Stimulated activated CD4-positive, alpha-beta T cell treated with anti-CD3 and anti-CD28 coated beads, Interleukin-15, amount 100 ng/mL, for 48 hours (primary cell): ENCODE data around the gene NUAK1.

Experiments used
- DNase-seq, 2 donors: peaks; one replicate each; pipeline ENCODE4 v3.0.0-alpha.2; 2020; ENCODE audit warnings: low read depth in 2 of 2

The NUAK1 gene

DNA sequence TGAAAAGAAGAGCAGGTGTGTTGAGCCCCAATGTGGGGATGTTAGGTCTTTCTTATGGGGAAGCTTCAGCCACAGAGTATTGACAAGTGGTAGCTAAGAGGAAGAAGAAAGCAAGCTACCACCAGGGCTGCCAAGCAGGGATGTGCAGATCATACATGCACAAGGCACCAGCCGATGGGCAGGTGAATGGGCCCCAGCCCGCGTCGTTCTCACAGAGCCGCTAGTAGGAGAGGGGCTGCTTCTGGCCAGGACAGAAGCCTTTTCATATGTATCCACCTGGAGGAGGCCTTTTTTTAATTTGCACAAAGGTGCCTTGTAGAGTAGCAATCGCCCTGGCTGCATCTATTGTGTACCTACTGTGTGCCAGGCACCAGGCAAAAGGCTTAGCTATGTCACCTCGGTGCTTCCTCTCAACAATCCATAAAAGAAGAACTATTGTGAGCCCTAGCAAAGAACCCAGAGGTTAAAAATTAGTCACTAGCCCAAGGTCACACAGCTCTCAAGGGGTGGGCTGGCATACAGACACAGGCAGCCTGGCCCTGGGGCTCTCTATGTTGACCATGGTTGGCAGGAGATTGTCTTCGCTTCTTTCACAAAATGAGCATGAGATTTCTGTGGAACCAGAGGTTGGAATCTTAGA, 8.2 kb downstream of the NUAK1 start:
- no peak for DNase-seq

DNA sequence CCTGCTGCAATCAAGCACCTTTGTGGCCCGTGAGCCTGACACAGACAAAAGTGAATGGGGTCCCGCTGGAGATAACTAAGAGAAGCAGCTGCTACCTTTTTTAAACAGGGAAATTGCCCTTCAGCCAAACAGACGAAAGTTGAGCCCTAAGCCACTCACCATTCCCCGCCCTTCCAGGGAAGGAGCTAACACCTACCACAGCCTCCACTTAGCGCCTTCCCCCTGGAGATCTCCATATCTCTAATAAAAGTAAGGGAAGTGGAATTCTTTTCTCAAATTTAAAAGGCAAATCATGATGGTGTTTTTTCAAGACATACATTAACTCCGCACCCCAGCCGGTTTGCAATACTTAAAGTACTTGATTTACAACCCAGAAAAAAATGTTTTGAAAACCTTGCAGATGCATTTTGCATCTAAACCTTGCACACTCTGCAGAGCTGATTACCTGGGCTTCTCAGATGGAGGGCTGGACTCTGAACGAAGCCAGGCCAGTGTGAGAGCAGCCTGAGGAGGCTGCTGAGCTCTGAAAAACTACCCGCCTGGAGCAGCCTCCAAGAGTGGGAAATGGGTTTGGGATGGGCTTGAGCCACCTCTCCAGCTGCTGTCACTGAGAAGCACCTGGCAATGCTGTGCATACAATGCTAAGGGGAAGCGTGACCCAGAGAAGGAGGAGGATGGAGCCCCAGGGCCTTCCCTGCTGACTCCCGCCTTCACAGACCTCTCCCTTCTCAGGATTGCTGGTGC, 10.0 kb downstream of the NUAK1 start:
- DNase-seq: no peak

DNA sequence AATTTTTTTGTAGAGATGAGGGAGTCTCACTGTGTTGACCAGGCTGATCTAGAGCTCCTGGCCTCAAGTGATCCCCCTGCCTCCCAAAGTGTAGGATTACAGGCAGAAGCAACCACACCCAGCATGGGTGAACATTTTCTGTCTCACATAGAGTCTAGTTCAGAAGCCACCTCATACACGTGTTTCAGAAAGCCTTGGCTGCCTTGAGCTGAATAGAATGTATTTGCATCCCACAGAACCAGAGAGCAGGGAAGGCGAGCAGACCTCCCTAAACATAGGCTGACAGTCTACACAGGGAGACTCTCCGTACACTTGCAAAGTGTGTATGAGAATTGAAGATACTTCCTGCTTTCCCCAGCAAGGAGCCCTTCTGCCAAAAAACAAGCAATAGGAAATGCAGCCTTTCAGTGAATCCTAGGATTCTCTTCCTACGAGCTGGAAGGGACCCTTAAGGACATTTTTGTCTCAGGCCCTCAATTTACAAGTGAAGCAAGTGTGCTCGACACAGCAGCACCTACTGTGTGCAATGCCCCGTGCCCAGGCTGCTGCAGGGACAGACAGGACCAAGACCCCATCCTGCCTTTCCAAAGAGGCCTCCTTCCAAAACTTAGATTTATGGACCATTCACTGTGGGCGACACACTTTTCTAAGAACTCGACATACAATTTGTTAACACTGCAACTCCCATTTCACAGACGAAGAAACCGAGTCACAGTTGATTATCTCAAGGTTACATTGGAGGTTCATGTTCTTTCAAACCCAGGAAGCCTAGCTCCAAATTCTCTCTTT, 11.2 kb downstream of the NUAK1 start:
- DNase-seq: no peak

DNA sequence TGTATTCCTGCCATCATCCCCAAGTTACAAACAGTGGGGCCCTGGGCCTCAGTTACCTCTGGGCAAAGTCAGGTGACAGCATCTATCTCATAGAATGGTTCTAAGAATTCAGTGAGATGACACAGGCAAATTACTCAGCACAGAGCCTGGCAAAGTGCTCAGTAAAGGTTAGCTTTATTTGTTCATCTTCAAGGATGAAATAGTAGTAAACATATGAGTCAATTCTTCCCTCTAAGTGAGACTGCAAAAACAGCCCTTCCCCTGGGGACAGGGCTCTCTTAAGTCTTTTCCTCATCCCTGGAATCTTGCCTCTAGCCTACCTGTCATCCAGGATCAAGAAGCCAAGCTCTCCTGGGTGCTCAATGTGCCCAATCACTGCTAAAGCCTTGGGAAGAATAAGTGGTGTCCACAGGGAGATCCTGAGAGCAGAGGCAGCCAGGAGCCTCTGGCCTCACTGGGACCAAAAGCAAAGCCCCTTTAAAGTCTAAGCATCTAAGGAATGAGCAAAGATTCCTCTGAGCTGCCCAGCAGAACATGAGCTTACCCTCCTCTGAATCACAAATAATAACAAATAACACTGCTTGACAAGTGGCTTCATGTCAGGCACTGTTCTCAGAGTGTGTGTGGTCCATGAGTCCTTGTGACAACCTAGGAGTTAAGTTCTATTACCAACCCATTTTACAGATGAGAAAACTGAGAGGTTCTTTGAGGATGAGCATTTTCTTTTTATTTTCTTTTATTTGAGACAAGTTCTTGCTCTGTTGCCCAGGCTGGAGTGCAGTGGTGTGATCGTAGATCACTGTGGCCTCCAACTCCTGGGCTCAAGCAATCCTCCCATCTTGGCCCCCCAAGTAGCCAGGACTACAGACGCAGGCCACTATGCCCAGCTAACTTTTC, 12.1 kb downstream of the NUAK1 start:
- DNase-seq: no peak

DNA sequence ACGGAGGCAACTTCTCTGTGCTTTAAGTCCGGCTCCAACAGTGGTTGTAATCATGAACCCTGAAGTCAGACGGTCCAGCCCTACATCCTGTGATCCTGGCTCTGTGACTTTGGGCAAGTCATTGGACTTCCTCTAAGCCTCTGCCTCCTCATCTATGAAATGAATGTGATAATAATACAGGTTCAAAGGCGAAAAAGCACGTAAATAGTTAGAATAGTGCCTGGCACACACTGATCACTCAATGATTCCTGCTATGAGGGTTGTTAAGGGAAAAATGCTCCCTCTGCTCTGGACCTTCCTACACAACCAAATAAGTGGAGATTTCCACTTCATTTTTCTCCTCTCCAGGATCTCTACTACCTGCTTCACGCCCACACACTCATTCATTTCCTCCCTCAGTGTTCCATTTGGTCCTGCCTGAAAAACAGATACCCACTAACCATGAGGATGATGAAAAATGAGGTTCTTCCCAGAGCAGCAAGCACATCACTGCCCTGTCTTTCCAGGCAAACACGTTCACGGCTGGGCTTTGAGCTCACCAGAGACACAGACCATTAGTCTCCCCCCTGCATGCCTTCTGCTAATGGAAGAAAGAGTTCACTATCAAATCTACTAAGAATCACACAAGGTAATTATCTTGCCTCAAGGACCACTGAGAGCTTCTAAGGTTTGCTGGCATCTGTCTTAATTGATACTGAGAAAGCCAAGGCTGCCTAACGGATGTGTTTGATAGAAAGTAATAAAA, 13.2 kb downstream of the NUAK1 start:
- DNase-seq: no peak

DNA sequence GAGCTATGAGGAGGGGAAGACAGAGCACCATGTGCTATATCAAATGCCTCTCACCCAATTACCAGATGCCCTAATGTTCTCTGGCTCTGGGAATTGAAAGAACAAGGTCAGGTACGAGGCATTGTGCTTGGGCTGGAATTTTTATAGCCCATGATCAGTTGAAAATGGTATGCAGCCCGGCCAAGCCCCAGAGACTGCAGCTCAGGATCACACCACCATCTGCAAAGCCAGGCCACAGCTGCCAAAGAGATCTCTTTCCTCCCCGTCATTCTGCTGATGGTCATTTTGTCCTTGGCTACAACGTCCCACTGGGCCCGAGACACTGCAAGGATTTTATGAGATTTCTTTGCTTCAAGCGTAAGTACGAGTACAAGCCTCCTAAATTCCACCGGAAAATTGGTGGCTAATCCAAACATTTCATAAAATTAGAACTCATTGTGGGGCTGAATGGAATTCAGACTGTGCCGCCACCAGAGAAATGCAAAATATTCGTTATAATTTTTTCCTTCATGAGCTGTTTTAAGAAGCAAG, 15.1 kb downstream of the NUAK1 start:
- no peak for DNase-seq

DNA sequence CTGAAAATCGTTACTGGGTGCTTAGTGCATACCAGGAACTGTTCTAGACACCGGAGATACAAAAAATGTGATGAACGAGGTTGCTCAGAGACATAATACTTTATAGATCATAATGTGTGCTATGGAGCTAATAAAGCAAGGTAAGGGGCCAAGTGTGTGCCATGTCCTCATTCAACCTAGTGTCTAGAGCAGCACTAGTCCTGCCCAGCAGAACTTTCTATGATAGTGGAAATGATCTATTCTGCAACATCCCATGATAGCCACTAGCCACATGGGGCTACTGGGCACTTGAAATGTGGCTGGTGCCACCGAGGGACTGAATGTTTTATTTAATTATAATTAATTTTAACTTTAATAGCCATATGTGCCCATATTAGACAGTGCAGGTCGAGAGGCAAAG, 15.6 kb downstream of the NUAK1 start:
- no peak for DNase-seq

DNA sequence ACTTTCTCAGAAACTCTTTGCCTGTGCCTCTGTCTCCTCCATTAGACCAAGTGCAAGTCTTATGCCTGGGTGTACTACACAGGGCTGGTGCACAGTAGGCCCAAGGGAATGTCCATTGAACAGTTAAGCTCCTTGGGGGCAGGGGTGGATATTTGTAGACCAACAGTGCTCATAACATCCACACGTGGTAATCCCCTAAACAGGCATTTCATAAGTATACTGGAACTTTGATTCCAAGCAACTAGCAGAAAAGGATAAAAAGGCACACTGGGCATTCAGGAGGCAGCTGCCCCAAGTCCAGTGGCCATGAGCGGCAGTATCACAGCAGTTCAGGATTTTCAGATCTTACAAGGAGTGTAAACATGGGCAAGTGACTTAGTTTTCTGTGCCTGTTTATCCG, 16.8 kb downstream of the NUAK1 start:
- no peak for DNase-seq

DNA sequence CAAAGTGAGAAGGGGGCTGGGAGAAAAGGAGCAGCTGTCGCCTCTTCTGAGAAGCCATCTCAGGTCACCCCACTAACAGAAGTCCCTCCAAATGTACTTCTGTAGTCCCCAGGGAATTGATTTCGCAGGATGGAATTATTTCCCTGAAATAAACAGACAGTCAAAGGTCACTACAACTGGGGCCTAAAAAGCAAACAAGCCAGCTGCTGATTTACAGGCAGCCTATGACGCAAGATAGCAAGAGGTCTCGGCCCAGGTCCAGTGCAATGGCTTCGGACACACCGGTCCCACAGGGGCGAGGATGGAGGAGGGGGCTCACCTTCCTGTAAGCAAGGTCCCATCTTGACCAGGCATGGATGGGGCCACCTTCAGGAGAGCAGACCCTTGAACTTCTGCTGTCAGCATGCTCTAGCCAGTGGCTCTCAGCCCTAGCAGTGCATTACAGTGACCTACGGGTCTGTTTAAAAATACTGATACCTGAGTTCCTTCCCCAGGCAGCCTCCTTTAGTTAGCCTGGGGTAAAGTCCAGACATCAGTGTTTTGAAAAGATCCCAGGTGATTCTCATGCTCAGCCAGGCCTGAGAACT, 18.1 kb downstream of the NUAK1 start:
- no peak for DNase-seq

DNA sequence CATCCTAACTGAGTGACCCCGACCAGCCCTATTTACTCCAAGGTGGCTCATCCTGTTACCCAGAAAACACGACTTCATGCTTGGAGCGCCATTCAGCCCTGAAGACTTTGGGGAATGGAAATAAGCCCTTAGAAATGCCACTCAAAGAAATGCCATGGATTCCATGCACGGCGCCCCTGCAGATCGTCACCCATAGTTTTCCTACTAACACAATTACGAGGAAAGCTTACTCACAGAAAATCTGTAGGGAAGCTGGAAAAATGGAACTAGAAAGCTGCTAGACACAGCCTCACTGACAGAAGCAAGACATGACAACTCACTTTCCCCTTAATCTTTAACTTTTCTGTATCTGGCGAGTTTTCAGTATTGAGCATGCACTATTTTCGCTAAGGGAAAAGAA, 19.5 kb downstream of the NUAK1 start:
- DNase-seq: no peak

DNA sequence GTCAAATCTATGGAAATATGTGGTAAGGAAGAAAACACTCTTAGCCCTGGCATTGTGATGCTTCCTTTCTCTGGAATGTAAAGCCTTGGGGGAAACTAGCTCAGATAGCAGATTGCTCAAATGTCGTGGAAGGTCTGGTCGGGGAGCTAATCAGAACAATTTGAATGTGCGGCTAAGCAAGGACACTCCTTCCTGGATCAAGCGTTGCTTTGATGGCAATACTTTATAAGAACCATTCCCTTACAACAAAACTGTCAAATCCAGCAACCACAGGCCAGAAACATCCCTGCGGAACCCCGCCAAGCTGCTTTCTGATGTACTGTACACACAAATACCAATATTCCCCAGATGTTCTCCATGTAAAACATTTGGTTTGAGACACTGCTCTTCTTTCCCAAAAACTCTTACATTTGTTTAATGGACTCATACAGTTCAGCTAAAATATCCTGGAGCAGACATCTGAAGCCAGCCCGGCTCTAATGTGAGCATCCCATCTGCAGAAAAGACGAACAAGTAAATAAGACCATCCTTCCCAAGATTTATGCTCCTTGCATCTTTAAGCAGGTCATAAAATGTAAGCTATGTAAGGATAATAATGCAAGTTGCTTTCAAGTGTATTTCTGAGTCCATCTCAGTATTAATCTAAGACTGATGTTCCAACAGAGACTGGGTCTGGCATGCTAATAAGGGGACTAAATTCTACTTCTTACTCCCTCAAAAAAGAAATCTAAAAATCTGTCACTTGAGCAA, 20.2 kb downstream of the NUAK1 start:
- DNase-seq: no peak

DNA sequence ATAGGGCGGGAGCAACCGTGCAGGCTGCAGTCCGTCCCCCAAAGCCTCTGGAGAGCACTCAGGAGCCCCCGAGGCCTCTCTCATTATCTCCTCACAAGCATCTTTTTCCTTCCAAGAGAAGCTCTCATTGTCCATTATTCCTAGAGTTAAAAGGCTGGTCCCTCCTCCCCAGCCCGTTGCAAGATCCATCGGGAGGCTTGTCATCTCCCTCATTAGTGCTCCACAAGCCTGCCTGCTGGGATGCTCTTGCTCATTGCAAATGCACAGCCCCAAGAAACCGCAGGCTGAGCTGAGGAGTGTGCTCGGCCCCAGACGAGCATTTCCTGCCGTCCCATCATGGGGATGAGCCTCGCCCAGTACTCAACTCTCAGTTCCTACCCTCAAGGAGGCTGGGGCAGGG, 23.3 kb downstream of the NUAK1 start:
- DNase-seq: no peak

DNA sequence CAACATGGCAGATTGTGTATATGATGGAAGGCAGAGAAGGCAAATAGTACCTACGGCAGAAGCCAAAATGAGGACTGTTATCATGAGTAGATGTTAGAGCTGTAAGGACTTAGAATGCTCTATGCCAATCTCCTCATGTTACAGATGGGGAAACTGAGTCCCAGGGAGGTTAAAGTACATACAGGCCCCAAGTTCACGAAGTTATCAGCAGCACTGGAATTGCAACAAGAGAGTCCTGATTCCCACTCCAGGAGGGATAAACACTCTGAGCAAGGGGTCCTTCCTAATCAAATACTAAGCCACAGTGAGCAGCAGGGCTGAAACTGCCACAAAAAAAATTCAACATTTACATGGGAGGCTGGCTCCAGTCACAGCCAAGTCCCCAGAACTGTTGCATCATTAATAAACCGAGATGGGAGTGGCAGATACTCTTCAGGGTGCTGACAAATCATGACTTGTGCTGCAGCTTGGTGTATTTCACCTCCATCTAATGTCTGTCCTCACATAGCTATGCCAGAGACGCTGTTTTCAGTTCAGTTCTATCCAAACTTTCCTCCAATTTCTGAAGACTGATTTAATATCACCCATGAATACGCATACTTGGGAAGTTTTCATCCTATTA, 24.2 kb downstream of the NUAK1 start:
- no peak for DNase-seq

DNA sequence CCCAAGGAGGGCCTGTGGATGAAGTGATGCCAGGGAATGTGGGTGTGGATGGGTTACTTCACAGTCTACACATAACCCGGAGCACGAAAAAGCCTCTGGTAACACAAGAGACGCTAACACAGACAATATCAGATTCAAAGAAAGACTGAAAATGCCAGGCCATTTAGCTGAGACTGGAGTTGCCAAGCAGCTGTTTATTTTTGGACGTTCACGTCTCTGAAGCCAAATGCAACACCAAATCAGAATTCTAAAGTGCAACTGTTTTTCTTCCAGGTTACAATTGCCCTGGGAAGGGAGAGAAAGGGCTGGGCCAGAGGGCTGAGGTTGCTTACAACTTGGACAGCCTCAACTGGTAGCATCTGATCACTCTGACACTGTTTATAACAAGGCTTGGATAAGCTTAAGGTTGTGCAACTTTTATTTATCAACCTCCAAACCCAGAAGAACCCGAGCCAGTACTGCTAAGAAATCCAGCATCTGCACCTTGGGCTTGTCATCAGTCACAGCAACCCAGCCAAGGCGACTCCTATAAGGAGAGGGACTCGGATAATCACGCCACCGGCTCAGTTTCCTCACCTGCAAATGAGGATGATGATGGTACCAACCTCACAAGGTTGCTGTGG, 24.8 kb downstream of the NUAK1 start:
- DNase-seq: no peak

DNA sequence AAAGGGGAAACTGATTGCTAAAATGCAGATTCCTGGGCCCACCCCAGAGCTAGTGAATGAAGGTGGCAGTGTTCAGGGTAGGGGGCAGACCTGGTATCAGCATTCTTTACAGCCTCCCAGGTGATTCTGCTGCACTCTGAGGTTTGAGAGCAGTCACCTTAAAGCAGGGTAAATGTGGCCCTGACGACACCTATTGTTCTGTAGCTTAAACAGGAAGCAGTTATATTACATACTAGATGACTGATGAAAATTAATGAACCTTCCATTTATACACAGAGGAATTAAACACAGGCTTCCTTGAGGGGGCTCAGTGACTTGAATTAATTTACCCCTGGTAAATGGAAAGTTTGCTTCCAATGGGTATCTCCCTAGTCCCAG, 25.3 kb downstream of the NUAK1 start:
- DNase-seq: no peak

DNA sequence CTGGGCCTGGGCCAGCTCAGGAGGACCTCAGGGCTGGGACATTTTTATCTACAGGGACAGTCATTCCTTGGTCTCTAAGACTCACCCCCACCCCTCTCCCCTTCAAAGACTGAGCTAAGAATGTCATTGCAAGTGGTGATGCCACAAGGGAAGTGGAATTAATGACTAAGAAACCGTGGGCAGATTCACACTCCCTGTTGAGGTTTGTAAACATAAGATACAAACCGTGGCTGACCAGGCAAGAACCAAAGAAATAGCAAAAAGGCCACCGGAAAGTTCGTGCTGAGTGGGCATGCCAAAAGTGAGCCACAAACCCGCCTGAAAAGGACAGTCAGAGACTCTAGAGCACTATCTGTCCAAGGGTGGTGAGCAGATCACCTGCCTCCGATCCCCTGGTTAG, 25.7 kb downstream of the NUAK1 start:
- peak in 1 of 2 donors; percentile 1 for DNase-seq

DNA sequence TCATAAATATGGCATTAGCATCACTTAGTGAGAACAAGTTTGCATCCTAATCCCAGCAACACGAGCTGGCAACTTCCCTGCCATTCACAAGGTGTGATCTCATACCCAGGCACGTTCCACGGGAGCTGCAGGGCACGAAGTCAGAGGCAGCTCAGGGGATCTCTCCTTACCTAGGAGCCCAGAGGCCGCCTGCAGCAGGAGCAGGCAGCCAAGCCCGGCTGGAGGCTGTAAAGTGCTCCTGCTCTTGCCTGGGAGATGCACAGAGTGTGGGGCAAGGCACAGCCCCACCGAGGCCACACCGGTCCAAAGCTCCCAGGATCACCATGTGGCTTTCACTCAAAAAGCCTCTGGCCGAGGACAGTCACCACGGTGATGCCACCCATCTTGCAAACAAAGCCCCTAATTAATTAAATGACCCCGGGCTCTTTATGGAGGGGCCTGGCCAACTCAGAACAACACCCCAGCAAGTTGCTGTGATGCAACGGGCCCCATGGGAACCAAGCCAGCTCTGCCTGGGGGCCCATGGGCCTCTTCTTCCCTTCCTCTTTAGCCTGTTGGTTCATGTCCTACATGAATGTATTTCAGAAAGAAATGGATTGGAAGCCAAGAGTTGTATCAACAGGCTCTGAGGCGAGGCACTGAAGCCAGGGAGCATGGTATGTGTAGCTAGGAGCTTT, 26.5 kb downstream of the NUAK1 start:
- DNase-seq: no peak

DNA sequence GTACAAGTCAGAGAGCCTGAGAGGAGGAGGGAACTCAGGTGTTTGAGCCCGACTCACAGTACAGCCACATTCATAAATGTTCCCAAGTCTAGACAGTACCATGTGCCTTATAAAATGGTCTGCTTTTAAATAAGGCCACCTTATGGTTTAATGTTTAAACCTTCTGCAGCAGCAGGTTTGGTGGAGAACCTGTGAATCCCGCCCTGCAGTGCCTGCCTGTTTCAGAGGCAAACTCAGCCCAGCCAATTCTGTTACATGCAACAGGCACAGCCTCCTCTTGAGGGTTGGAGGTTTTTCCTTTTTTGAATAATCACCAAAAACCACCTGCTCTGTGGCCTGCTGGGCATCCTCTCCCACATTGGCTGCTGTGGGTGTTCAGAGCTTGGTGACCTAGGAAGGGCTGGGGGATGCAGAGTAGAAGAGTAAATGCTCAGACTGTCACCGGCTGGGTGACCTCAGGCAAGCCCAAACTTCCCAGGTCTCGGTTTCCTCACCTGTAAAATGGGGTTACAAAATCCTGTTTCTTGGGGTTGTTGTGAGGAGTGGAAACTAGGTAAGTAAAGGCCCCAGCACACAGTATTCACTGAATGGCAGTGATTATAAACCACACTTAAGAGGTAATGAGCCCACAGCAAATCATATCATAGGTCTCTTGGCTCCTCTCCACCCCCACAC, 28.0 kb downstream of the NUAK1 start:
- DNase-seq: no peak
